C4-2B (cell line): ENCODE measurements around the gene SSBP4.

Source experiments
- H3K27ac ChIP-seq: fragments of 450-650 bp; 2 replicates; pipeline ENCODE4 v1.5.1; 2017
- ZFX ChIP-seq: fragments of 450-650 bp; IDR thresholded peaks from 2 replicates; pipeline ENCODE4 v1.6.1; 2017
- TF ChIP-seq, protein P1 (sequence below): fragments of 450-650 bp; conservative IDR thresholded peaks from 2 replicates; pipeline ENCODE4 v1.5.1; 2017; ENCODE audit warnings: mild to moderate bottlenecking

The SSBP4 gene

DNA sequence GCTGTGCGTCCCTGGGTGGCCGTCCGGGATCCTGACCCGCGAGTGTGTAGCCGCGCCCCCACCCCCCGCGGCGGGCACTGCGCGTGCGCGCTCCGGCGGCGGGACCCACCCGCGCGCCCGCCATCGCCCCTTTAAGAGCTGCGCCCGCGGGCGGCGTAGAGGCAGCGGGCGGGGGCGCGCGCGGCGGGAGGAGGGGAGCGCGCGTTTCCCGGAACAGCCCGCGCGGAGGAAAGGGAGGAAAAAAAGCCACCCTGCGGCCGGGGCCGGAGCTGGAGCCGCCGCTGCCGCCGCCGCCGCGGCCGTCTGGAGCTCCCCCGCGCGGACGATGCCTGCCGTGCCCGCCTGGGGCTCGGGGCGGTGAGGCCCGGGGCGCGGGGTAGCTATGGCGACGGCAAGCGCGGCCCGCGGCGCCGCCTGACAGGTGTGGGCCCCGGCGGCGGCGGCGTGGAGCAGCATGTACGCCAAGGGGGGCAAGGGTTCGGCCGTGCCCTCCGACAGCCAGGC is at the start of gene SSBP4:
TSS of gene SSBP4 (plus strand) at position 204 of the 504 bp plus-strand sequence. CDS start at position 455, 251 bp downstream.
- TF ChIP-seq ZFX: peak; percentile 62; the same call in 1 of the 2 replicates
- TF ChIP-seq, protein P1, sequence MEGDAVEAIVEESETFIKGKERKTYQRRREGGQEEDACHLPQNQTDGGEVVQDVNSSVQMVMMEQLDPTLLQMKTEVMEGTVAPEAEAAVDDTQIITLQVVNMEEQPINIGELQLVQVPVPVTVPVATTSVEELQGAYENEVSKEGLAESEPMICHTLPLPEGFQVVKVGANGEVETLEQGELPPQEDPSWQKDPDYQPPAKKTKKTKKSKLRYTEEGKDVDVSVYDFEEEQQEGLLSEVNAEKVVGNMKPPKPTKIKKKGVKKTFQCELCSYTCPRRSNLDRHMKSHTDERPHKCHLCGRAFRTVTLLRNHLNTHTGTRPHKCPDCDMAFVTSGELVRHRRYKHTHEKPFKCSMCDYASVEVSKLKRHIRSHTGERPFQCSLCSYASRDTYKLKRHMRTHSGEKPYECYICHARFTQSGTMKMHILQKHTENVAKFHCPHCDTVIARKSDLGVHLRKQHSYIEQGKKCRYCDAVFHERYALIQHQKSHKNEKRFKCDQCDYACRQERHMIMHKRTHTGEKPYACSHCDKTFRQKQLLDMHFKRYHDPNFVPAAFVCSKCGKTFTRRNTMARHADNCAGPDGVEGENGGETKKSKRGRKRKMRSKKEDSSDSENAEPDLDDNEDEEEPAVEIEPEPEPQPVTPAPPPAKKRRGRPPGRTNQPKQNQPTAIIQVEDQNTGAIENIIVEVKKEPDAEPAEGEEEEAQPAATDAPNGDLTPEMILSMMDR: peak; percentile 92
- H3K27ac ChIP-seq: peak within 1 kb of the TSS; percentile 84

DNA sequence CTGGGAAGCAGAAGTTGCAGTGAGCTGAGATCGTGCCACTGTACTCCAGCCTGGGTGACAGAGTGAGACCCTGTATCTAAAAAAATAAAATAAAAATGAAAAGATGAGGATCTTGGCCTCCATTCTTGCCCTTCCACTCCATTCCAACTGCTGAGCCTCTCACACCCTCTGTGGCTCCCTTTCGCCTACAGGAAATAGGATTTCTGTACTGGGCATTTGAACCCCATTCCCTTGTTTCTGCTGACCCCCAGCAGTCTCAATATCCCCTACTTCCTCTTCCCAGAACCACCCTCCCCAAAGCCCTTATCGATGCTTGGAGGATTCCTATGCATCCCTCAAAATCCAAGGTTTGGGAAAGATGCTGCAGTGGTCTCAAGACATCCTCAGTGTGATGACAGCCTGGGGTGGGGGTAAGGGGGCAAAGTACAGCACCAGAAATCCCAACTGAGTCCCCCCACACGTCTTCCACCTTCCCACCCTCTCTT is 45.7 kb upstream of the SSBP4 start:
- peak overlapping the region; percentile 71 for H3K27ac ChIP-seq
- TF ChIP-seq ZFX: no peak
- TF ChIP-seq, protein P1: no peak

DNA sequence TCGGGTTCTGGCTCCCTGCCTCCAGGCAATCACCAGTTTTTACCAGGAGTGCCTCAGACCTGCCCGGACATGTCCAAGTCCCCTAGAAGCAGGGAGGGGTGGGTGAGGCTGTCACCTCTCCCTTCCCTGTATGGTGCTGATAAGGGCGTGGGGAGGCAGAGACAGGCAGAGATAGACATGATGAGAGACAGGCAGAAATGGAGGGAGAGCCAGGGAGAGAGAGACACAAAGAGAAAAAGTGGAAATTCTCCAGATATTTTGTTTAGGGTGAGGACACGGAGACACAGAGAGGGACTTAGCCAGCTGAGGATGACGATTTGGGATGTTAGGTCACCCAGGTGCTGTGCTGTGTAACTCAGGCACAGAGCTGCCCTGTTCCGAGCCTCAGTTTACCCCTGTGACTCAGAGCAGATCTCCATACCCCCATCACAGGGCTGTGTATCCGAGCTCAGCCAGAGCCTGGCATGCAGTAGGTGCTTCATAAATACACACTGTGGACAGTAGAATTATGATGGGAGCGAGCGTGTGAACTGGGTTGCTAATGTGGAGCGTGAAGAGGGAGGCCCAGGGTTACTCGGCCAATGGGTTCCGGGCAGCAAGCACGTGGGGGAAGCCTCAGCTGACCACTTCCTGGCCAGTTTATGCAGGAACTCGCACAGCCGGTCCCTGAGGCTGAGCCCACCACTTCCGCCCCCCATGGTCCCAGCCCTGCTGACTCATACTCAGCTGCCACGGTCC is 45.1 kb upstream of the SSBP4 start:
- peak overlapping the region; percentile 71 for H3K27ac ChIP-seq

DNA sequence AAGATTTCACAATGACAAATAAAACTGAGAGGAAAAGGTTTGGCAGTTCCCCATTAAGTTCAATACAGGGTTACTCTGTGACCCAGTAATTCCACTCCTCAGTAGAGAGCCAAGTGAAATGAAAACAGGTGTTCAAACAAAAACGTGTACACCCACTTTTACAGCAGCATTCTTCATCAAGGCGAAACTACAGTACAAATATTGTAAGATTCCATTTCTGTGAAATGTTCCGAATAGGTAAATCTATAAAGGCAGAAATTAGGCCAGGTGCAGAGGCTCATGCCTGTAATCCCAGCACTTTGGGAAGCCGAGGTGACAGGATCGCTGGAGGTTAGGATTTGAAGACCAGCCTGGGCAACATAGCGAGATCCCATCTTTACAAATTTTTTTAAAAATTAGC is 42.2 kb upstream of the SSBP4 start:
- peak overlapping the region; percentile 99 for H3K27ac ChIP-seq
- no peak for TF ChIP-seq ZFX
- TF ChIP-seq, protein P1: no peak

More for the DNA sequence above, 45.1 kb upstream of the SSBP4 start:
- no peak for TF ChIP-seq ZFX
- TF ChIP-seq, protein P1: no peak

DNA sequence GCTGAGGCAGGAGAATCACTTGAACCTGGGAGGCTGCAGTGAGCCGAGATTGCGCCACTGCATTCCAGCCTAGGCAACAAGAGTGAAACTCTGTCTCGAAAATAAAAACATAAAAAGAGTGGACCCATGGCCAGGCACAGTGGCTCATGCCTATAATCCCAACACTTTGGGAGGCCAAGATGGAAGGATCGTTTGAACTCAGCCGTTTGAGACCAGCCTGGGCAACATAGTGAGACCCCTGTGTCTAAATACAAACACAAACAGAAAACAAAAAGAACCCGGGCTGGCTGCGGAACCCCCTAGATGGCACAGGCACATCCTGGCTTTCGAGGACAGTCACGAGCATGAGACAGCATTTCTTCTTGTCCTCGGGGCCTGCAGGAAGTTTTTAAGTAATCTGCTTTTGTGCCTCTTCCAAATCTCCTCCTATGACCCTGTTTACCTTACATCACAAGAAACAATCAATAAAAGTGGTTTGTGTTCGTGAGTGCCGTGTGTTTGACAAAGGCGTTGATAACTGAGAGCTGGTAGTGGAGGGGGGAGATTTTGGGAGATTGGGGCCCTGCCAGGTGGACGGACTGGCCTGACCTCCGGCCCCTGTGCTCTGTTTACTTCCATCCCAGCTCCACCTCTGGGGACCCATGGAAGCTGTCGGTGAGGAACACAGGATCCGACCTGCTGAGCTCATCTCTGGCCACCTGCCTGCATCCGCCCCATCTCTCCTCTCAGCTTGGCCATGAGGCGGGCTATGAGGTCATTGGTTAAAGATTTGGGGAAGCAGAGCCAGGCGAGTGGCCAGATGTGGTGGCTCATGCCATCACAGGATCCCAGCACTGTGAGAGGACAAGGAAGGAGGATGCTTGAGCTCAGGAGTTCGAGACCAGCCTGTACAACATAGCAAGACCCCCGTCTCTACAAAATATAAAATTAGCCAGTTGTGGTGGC is 39.1 kb upstream of the SSBP4 start:
- peak overlapping the region; percentile 99 for H3K27ac ChIP-seq
- TF ChIP-seq ZFX: no peak
- TF ChIP-seq, protein P1: no peak

DNA sequence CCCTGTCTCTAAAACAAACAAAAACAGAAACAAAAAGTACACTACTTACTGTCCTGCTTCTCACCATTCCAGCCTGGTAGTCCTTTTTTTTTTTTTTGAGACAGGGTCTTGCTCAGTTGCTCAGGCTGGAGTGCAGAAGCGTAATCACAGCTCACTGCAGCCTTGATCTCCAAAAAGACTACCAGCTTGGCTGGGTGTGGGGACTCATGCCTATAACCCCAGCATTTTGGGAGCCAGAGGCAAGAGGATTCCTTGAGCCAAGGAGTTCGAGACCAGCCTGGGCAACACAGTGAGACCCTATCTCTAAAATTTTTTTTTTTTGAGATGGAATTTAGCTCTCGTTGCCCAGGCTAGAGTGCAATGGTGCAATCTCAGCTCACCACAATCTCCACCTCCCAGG is 38.4 kb upstream of the SSBP4 start:
- TF ChIP-seq, protein P1: no peak
- no peak for TF ChIP-seq ZFX
- H3K27ac ChIP-seq: peak overlapping the region; percentile 99

DNA sequence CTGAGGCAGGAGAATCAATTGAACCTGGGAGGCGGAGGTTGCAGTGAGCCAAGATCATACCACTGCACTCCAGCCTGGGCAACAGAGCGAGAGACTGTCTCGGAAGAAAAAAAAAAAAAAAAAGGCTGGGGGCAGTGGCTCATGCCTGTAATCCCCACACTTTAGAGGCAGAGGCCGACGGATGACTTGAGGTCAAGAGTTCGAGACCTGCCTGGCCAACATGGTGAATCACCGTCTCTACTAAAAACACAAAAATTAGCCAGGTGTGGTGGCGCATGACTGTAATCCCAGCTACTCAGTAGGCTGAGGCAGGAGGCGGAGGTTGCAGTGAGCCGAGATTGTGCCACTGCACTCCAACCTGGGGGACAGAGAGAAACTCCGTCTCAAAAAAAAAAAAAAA is 35.6 kb upstream of the SSBP4 start:
- peak overlapping the region; percentile 99 for H3K27ac ChIP-seq
